ENCODE data around the gene PITX2.

The PITX2 gene

DNA sequence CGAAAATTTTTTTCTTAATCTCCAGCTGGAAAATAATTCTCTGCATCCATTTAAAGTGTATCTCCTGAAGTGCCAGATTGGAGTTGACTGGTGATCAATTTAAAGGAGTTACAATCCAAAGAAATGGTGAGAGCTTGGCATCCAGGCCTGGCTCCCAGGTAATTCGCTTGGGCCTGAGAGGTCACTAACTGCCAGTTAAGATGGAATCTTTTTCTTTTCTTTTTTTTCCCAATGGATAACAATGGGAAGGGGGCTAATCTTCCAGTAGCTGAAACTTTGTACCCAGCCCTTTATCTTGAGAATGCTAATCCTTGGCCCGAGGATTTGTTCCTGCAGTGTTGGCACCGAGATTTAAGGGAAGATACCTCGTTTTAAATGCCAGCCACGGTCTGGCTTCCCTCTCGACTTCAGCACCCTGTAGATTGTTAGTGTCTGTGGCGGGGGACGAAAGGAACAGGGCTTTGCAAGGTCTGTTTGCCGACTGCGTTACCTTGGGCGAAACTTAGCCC, 13.3 kb upstream of the PITX2 start:
- no peak for DNase-seq

DNA sequence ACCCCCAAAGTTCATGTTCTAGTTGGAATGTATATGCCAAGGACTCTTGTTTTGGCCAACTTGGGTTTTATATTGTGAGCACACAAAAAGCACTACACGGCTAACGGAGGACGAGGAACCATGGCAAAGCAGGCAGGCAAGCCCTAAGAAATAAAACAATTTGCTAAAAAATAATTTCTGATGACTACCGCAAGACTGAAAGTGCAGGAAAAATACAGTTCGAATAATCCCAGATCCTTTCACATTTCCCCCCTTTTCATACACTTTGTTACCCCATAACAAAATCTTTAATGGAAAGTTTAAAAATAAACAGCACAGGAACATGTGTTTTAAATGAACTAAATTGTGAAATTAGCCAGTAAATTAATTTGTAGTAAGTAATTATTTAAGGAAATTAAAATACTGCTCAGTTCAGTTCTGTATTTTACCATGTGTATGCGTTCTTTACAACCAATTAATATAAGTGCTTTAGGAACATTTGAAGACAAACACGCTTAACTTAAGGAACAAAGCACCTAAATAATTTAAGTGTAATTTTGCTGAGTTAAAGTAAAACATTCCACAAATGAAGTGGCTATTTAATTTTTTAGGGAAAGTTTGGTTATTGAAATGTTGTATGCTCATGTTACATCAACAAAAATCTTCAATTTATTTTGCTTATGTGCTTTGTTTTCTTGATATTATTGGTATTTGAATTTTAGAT, 12.4 kb upstream of the PITX2 start:
- no peak for DNase-seq

DNA sequence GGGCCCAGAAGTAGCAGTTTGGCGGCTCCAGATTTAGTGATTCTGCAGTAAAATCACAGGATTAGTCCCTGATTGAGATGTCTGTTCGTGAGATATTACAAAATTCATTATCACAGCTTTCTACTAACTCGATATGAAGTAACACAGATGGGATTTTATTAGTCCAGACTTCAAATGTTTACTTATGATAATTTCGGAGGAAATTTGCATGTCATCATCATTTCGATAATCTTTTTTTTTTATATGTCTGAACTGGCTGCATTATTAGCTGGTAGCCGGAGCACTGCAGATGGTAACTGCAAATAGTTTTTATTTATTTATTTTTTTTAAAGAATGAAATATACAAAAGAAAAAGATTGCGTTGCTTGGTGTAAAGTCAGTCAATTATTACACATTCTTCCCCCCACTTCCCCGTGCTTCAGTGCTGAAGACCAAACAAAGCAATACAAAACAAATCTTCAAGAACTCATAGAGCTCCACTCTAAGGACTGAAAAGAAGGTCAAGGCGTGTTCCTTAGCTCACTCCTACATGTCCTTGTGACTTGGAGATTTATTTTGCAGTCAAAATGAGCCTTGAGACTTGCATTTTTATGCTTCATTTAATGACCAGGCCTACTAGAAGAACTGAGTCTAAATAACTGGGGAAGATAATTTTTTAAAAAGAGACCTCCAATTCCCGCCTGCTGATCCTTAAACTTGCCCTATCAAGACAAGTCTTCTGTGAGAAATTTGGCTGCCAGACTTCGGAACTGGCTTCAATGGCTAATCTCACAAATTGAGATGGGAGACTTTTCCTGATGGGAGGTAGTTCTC, 11.7 kb upstream of the PITX2 start:
- no peak for DNase-seq

DNA sequence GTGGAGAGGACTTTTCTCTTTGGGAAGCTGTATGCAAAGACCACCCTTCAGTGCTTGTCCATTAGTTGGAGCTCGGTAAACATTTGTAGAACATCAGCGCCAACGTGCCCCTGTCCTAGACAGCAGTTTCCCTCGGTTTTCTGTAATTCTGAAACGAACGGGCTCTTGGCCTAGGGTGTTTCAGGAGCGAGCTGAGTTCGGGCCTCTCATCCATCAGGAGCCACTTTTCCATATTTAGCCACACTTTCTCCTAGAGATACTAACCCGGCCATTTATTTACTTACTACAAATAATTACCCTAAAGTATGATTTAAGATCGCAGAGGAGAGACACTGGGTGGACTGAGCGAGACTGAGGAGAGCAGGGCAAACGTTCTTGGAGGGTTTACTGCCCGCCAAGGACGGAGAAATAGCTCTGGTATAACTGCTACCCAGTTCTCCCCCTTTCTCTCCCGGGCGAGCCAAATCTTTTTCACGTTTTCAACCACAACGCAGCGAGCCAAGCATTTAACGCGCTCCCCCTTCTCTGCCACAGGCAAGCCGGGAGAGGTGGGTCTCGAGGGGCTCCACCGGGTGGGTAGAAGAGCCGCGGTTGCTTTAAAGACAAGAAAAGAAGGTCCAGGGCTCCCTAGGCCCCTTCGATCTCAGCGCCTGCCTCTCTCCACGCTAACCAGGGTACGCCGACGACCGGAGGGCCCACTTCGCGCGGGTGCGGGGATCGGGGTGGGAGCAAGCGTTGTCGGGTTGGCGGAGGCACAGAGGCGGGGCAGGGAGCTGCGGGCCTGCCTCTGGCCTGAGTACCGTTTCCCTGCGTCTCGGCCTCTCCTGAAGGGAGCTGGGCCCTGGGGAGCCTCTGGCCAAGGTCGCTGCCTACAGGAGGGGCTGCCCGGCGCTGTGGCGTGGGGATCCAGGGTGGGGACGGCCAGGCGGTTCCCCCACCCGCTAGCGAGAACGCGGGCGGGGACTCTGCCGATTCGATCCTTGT, 10.8 kb upstream of the PITX2 start:
- no peak for DNase-seq

DNA sequence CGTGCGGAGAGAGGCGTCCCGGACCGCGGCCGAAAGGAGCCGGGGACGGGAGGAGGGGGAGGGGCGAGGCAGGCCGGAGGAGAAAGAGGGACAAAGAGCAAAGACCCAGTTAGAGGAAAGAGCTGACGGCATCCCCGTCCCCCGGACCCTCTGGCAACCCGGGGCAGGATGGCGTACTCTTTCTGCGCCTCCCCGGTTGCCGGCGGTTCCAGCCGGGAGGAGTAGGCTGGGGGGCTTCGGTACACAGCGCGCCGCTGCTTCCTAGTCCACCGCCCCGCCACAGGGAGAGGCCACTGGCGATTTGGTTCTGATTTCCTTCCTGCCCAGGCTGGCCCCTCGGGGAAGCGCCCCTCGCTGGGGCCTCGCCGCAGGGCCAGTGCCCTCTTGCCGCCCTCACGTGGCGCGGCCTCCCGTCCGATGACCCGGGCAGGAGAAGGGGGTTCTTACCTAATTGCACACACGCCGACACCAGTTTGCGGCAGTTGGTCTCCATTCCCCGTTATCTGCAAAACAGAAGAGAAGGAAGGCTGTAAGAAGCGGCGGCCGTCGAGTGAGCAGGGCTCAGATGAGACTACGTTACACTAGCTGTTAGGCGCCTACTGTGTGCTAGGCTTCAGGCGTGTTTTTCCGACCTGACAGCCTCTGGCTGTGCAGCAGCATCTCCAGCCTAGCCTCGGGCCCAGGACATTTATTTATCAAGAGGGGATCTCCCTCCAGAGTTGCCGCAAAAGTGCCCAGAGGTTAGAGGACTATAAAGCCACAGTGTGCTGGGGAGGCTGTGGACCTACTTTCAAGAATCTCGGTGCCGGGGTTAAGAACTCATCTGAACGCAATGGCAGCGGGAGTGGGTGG, 9.9 kb upstream of the PITX2 start:
- no peak for DNase-seq

DNA sequence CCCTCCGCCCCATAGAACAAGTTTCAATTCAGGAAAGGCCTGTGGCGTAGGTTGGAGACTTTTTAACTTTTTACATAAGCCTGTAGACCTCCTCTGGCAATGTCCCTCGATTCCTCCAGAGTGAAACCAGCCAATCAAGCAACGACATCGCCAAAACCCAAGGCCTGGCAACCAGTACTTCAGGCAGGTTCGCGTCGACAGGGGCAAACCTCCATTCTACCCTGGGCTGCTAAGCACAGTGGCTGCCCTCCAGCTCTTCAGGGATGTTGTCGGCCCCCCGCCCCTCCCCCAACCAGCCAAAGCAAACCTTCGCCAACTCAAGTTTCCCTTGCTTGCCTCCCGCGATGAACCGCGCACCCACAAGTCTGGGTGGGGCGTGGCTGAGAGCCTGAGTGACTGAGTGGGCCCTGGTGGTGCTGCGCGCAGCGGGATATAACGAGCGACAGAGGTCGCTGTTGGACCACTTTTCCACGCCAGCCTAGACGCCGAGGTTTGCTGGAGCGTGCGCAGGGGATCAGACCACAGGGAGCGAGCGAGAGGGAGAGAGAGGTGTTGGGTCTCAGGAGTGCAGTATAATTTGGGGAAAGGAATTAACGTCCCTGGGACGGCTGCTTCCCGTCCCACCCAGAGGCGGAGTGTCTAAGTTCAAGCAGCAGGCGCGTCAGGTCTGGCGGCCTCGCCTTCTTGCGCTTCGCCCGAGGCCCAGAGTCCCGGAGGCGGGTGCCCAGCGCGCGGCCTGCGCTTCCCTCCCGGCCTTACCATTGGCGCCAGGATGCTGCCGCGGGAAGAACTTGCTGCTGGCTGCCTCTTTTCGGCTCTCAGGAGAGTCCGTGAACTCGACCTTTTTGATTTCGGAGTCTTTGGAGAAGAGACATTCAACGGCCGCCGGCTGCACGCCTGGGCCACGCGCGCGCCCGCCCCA, 9.0 kb upstream of the PITX2 start:
- DNase-seq, result peak; percentile 79

DNA sequence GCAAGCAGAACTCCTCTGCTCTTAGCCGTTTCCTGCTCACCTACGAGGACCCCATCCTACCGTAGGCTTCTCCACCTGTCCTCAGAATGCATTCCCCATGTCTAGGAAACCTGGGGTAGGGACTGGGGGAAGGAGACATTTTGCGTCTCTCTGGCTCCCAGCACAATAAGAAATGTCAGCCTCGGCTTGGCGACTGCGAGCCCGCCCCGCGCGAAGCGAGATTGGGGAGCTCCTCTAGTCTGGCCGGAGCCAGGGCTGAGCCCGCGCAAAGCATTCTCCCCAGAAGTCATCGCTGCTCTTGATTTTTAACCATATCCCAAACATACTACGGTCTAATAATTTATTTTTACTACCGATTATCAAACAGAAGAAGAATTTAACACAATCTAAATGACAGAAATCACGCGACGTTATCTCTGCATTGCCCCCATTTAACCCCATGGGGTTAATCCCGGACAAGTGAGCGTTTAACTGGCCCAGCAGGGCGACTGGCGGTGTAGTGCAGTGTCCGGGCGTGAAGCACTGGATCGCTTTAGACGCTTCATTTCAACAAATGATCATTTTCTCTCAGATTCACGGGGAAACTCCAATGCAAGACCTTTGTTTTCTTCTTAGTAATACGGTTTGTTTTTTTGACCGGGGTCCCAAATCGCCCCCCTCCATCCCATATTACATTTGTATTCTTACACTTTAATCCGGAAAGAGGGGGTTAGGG, 8.0 kb upstream of the PITX2 start:
- DNase-seq, result no peak

DNA sequence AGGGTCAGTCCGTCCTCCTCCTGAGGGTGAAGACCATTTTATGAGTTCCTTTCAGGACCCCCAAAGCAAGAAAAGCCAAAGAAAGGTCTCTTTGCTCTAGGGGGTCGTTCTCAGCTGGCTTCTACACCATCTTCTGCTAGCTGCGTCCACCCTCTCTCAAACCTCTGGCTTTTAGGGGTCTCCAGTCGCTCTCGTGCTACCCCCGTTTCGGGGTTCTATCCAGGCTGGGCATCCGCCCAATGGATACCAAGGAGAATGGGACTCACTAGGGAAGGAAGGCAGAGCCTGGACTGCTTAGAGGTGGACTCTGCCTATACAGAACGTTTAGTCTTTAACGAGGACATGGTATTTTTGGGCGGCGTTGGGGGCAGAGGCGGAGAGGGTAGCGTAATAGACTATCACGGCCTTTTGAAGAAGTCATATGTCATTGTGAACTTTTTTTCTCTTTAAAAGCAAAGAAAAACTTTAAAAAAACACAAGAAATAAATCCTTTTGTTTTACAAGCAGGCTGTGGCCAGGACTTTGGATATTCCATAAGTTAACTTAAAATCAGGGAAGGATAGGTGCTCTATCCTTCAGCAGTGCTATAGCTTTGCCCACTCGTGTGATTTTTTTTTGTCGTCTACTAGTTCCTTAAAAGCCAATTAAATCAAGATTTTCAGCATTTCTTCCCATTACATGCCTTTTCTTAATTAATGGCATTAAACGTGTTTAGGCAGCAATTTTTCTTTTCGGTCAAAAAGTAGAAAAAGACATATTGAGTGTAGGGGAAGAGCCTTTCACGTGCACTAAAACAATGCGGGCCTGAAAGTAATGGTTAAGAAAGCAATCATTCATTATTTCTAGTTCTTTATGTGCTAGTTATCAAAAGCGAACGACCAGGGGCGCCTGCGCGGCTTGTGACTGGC, 7.2 kb upstream of the PITX2 start:
- no peak for DNase-seq

DNA sequence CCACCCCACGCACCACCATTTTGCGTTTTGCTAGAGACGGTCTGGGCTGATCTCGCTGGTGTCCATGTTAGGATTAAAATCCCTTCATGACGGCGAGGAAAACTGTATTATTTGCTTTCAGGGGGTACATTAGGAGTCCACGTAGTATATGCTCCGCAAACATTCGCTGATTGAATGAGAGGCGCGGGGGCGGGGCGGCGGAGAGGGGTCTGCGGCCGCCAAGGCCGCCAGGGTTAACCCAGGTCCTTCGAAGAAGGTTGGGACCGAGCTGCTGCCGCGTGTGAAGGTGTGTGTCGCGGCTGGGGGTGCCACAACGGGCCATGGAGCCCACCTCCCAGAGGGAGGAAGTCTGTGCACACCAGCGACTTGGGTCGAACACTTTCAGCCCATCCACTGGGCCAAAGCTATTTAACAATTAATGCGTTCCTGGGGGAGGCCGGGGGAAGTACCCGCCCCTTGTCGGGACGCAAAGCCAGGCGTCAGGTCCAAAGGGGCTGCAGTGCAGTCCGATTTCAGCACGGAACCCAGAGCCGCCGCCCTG, 6.4 kb upstream of the PITX2 start:
- no peak for DNase-seq

DNA sequence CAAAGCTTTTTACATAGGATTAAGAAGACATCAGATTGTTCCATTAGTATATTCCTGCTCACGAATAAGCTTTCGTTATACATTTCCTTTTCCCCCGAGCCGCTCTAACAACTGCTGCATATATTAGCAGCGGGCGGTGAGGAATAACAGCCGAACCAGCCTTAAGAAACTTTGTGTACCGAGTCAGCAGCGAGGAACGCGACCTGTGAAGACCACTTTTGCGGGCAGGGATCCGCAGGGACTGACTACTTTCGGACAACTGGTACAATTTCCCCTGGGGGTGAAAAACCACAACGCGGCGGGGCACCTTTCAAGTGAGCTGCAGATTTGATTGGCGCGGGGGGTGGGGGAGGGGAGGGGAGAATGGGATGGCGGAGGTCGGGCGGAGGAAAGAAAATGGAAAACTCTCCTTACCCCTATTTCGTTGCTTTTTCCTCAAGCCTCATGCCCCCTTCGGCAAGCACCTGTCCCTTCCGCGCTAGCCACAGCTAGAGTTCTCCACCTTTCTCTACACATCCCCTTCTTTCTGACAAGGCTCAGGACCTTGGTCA, 5.9 kb upstream of the PITX2 start:
- no peak for DNase-seq

DNA sequence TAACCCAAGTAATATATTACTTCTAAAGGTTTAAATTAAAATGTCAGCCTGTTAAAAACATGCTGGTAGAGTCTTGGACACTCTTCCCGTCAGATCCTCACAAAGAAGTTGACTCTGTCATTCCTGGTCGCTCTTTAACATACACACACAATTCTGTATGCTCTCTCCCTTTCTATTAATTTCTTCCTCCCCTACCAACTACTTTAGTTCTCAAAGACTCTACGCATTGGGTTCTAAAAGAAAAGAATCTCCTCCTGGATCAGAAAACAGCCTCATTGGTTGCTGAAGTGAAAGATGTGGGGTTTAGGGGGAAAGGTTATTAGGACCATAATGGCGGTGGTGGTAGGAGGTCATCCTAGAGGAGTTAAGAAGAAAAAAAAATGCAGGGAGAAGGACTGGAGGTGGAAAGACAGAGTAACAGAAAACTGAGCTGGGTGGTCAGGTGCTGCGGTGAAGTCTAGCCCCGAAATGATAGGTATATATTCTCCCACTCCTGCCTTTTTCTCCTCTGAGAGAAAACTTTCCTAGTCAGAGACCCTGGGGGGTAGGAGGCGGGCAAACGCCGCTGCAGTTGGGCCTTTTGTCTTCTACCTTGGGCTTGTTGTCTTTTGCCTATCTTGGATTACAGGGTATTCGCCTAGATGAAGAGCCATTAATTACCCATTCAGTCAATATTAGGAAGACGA, 5.2 kb upstream of the PITX2 start:
- no peak for DNase-seq

DNA sequence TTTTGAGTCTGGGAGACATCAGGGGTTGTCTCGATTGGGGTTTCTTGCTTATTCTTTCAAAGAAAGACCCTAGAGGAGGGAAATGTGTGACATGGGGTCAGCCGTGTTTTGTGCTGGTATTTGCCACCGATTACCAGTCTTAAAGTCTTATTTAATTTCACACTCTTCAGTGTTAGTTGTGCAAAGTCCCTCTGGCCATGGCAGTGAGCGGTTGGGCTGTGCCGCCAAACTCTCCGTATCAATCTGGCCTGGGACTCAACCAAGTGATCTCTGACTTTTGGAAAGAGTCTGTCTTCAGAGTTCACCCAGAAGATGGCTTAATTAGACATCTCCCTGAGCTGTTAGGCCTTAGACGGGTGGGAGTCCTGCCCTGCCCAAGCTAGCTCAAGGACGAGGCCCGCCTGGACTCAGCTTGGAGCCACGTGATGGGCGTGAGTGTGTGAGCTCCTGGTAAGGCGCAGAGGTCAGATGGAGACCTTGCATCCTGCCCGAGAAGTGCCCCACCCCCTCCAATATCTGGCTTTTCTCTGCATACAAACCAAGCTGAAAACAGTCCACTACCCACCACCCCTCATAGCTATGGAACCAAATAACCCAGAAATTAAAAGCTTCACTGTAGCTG, 3.8 kb upstream of the PITX2 start:
- no peak for DNase-seq

DNA sequence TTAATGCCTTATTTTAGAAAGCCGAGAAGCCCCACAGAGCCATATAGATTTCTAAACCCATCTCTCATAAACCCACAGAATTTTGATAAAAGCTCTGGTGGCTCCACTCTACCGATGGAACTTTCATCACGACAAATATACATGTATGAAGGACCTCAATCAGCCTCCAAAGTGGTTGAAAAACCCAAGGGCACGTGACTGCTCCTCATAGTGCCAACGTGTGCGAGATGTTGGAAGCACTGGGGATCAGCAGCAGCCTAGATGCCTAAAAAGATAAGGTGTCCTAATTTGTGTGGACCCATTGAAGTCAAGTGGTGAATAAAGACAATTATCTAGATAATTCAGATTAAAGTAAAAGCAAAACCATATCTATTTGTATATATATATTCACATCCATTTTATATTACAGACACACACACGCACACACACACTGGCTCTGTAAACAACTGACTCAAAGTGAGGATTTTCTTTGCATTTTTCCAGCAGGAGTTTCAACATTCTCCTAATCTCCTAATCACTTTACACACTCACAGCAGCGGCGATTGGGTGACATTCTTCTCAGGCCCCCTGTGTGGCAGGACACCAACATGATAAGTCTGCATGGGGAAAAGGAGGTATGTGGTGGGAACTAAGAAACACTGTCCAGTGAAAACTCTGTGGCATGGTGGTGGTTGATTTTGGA, 2.8 kb upstream of the PITX2 start:
- DNase-seq, result no peak

DNA sequence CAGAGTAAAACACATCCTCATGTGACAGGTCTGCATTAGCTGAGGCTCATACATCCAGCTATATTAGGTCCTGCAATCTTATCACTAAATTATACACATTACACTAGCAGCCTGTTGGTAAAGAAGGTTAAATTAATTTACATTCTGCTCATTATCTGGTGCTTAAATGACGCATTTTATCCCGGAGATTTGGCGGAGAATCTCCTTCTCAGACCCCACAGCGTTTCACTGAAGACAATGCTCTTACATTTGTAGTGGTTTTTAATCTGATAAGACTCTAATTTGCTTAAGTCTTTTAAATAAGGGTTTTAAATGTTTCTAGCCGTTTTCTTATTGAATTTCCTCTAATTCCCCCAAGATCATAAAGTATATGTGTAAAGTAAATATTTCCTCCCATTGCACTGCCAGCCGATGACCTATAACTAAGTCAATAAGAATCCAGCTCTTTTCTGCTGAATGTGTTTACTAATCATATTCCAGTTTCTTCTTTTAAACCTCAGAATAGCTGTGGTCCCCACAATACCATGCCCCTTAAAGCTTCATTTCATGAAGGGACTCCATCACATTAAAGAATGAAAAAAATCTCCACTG, 2.1 kb upstream of the PITX2 start:
- no peak for DNase-seq

DNA sequence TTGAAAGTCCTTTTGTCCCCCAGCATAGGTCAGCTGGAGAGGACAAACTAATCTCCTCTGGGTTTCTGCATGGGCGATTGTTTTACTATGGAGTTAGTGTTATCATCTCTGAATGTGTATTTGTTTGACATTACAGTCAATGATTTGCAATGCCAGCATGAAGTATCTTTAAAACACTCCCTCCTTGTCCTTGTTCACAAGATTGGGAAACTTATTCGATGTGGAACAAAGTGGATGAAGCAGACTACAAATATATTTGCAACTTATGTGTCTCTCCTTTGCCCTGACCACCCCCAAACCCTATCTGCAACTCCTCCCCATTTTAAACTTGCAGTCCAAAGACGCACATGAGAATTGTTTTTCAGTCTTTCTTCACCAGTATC, 1.5 kb upstream of the PITX2 start:
- DNase-seq, result no peak

DNA sequence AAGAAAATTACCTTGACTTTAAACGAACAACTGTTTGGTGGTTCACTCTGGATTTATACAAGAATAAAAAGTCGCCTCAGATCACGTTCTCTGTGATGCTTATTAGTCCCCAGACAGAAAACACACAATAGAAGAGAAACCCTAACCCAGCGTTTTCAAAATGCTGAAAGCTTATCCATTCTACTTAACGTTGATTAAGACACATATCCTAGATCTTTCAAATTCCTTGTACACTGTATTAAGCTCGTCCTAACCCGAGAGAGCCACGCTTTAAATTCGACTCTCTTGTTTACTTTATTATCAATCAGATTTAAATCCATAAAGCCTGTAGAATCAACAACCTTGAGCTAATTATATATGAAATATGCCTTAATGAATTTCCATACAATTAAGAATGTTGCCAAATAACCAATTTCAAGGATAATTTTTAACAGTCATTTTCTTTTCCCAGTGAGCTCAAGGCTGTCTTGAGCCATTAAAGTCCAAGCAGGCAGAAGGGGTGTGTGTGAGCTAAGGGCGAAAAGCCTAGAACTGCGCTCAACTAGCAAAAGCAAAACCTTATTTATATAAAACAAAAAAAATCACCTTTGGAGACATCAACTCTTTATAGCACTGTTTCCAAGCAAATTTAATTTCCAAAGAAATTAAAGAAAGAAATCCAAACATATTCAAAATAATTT, 981 bp upstream of the PITX2 start:
- DNase-seq, result no peak

Measured in hematopoietic multipotent progenitor cell treated with erythropoietin and hydrocortisone succinate and interleukin-3 and kit ligand, for 8 days (in vitro differentiated cells).